HepG2 (cell line): ENCODE measurements around the gene CIITA. TPM values are rescaled to one million over a fixed set of nuclear protein-coding genes. Genes with fewer than 3 reads are reported as not detected.
A peak's percentile ranks its signal among the peaks of the same experiment; 100 is the strongest.

ENCODE experiments used
- CBX1 ChIP-seq: IDR thresholded peaks from one replicate; pipeline ENCODE4 v1.6.1; 2016; ENCODE audit warnings: antibody characterized with exemption, low read depth
- HNF1B ChIP-seq: sonication (generic); formaldehyde crosslinking; IDR thresholded peaks from 2 replicates; pipeline ENCODE4 v1.5.1; 2020; ENCODE audit warnings: mild to moderate bottlenecking, moderate library complexity, missing genetic modification reagents
- KDM3A ChIP-seq: IDR thresholded peaks from 2 replicates; pipeline ENCODE4 v1.6.1; 2018; ENCODE audit warnings: low read depth, missing compliant biosample characterization
- KMT2B ChIP-seq: IDR thresholded peaks from 2 replicates; pipeline ENCODE4 v1.6.1; 2016; ENCODE audit warnings: missing genetic modification reagents, missing compliant biosample characterization
- MAZ ChIP-seq, 2 experiments: sonication (generic) in 1 of 2; formaldehyde crosslinking in 1 of 2; IDR thresholded peaks; 2 replicates each; pipeline versions ENCODE4 v1.5.0 to v1.6.1; 2012 to 2020; ENCODE audit warnings: low read depth in 2 of 2, mild to moderate bottlenecking in 2 of 2, borderline replicate concordance in 1 of 2, improper control_type of control experiment in 1 of 2, low read length in 1 of 2, missing genetic modification reagents in 1 of 2, moderate library complexity in 1 of 2
- PBX3 ChIP-seq: sonication (generic); formaldehyde crosslinking; IDR thresholded peaks from 2 replicates; pipeline ENCODE4 v1.8.1; 2023; ENCODE audit warnings: missing genetic modification reagents, inconsistent platforms, borderline replicate concordance
- PPARG ChIP-seq: conservative IDR thresholded peaks from 2 replicates; pipeline ENCODE4 v1.6.1; 2016; ENCODE audit warnings: missing biosample characterization, missing genetic modification reagents
- SAP130 ChIP-seq: IDR thresholded peaks from 2 replicates; pipeline ENCODE4 v1.6.1; 2016; ENCODE audit warnings: low read depth
- TBX2 ChIP-seq: sonication (generic); formaldehyde crosslinking; IDR thresholded peaks from 2 replicates; pipeline ENCODE4 v1.5.0; 2020; ENCODE audit warnings: missing genetic modification reagents, mild to moderate bottlenecking, borderline replicate concordance
- THAP9 ChIP-seq: sonication (generic); formaldehyde crosslinking; IDR thresholded peaks from 2 replicates; pipeline ENCODE4; 2020; ENCODE audit warnings: missing genetic modification reagents, mild to moderate bottlenecking, borderline replicate concordance
- UBTF ChIP-seq: sonication (generic); formaldehyde crosslinking; IDR thresholded peaks from 2 replicates; pipeline ENCODE4 v1.4.0; 2020; ENCODE audit warnings: mild to moderate bottlenecking, missing genetic modification reagents
- XRCC5 ChIP-seq: fragments of 200-400 bp; formaldehyde crosslinking; optimal IDR thresholded peaks from 2 replicates; pipeline ENCODE3; 2017; ENCODE audit warnings: mild to moderate bottlenecking, low read length
- ZFP90 ChIP-seq: sonication (generic); formaldehyde crosslinking; IDR thresholded peaks from 2 replicates; pipeline ENCODE4 v1.8.0; 2022; ENCODE audit warnings: missing genetic modification reagents, mild to moderate bottlenecking, inconsistent platforms, borderline replicate concordance
- ZMYM2 ChIP-seq: sonication (generic); formaldehyde crosslinking; IDR thresholded peaks from 2 replicates; pipeline ENCODE4 v1.8.0; 2022; ENCODE audit warnings: mild to moderate bottlenecking, missing genetic modification reagents
- ZNF24 ChIP-seq: fragments of 450-650 bp; IDR thresholded peaks from 2 replicates; pipeline ENCODE4 v1.6.1; 2017; ENCODE audit warnings: antibody characterized with exemption, mild to moderate bottlenecking
- ZNF430 ChIP-seq: sonication (generic); formaldehyde crosslinking; IDR thresholded peaks from 2 replicates; pipeline ENCODE4 v1.9.0; 2021; ENCODE audit warnings: mild to moderate bottlenecking, missing genetic modification reagents
- ZXDC ChIP-seq: sonication (generic); formaldehyde crosslinking; IDR thresholded peaks from 2 replicates; pipeline ENCODE4 v1.5.0; 2020; ENCODE audit warnings: mild to moderate bottlenecking, missing genetic modification reagents
- polyA plus RNA-seq, 8 experiments: library from polyadenylated mRNA; depleted of rRNA in 3 of 8; stranded (reverse) in 7 of 8; unstranded in 1 of 8; fragments of >200 nt; fragmentation: Illumina TruSeq in 4 of 8; extraction: Trizol in 4 of 8; gene quantifications; 2 replicates each; pipeline versions ENCODE4 v1.2.1 to v1.2.3, GENCODE V29; 2011 to 2016; ENCODE audit warnings: low read depth in 4 of 8, missing spikeins in 1 of 8, mixed read lengths in 1 of 8; ENCODE audit not compliant: insufficient read depth in 1 of 8
- total RNA-seq, 5 experiments: library from RNA; depleted of rRNA; stranded (reverse); fragments of >200 nt; fragmentation: Illumina TruSeq; extraction: Trizol; gene quantifications; 2 replicates each; pipeline ENCODE4 v1.2.3, GENCODE V29; 2016; ENCODE audit warnings: low read depth in 1 of 5

CIITA gene
- total and polyA plus RNA-seq, 2 of the 13 experiments (the other 11 are each of a cell fraction or from before 2014, with no cell fraction given) = 0.08 to 0.09 TPM

GRCh38 chr16:10921536-10922327 is 44.7 kb downstream of the CIITA start (continued):
- TF ChIP-seq ZMYM2 (CRISPR knock-in tag) (peak; percentile 58; the same call in 1 of the 2 replicates), ZNF430 (CRISPR knock-in tag) (no peak), KMT2B (CRISPR knock-in tag) (no peak), ZNF24 (peak; percentile 69; the same call in 1 of the 2 replicates), KDM3A (CRISPR knock-in tag) (0 out of 2 replicates have a peak, but pooled peaks have one; percentile 25), ZFP90 (CRISPR knock-in tag) (0 out of 2 replicates have a peak, but pooled peaks have one; percentile 1), CBX1 (peak; percentile 17), SAP130 (0 out of 2 replicates have a peak, but pooled peaks have one; percentile 4), PPARG (CRISPR knock-in tag) (peak; percentile 93), MAZ (IDR thresholded peaks at IDR 0.05; ENCODE audit: borderline replicate concordance, low read depth, low read length) (no peak), MAZ (CRISPR knock-in tag; IDR thresholded peaks at IDR 0.05; ENCODE audit: low read depth) (no peak), THAP9 (CRISPR knock-in tag) (peak; percentile 51; the same call in 1 of the 2 replicates), ZXDC (CRISPR knock-in tag) (no peak), XRCC5 (no peak), HNF1B (CRISPR knock-in tag) (0 out of 2 replicates have a peak, but pooled peaks have one; percentile 32), TBX2 (CRISPR knock-in tag) (0 out of 2 replicates have a peak, but pooled peaks have one; percentile 28), PBX3 (CRISPR knock-in tag) (no peak), UBTF (CRISPR knock-in tag) (0 out of 2 replicates have a peak, but pooled peaks have one; percentile 6)
